Measurements from ENCODE around the gene STOX2.
A peak's percentile ranks its signal among the peaks of the same experiment; 100 is the strongest.
"Not testable (repeated sequence)": the region's sequence is repeated elsewhere in the genome, so short reads cannot be mapped to it uniquely, and the experiment has no call there.

The STOX2 gene

DNA sequence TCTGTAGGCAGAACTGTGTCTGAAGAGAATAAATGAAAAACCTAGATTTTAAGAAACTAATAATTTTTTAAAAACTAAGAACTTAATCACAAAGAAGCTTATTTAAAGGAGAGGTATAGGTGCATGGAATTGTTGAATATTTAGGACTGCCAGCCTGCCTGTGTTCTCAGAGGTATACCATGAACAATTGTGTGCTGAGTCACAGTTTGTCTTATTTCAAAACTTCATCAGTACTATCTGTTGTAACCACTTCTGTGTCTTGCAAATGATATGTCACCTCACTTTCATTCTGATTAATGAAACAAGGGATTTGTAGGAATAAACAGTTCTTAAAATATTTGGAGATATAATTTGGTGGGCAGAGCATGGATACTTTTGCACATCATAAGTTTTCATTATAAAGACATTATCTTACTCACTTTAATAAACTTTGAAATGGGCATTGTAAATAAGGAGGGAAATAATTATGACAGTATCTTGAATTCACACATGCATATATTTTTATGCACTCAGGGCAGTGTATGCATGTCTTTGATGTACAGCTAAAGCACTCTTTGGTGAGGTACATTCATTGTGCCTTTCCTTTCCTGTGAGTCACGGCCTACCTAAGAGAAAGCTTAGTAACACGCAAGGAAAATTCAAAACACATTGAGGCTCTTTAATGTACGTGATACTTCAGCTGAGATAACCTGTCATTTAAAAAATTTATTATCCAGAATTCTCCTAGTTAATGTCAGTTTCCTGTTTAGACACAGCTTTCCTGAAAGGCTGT is 31.7 kb downstream of the STOX2 start:
- DNase-seq (no peak), ATAC-seq (no peak)
- Mint-ChIP-seq H3K27me3 (no peaks in the 10 kb centered on the region), H3K36me3 (ENCODE audit: low read depth) (no peaks in the 10 kb centered on the region), H3K9me3 (no peaks in the 10 kb centered on the region), H3K4me1 (no peaks in the 10 kb centered on the region), H3K4me3 (no peak overlapping the region), H3K27ac (no peak overlapping the region)

DNA sequence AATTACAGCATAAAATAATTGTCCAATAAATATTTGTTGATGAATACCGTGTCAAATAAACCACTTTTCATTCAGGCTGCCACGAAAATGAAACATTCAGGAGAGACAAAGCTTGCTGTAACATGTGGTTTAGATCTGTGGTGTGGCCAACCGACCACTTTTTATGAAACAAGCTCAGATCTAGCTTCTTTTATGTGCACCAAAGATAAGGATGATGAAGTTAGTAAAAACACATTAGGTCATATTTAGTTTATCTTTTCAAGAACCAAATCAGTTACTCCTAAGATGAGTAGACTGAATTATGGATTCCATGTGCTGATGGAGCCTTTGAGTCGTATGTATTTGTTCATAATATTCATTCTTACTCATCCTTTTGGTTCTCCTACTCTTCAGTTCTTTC is 35.8 kb downstream of the STOX2 start:
- no peak for DNase-seq
- Mint-ChIP-seq H3K4me1 (no peaks in the 10 kb centered on the region), H3K9me3 (no peaks in the 10 kb centered on the region), H3K4me3 (no peak overlapping the region), H3K36me3 (ENCODE audit: low read depth) (no peaks in the 10 kb centered on the region), H3K27me3 (peaks cover 3% of the 10 kb centered on the region), H3K27ac (no peak overlapping the region)
- no peak for ATAC-seq

- Mint-ChIP-seq H3K4me3 (no peak overlapping the region), H3K27ac (no peak overlapping the region), H3K36me3 (ENCODE audit: low read depth) (no peaks in the 10 kb centered on the region), H3K9me3 (no peaks in the 10 kb centered on the region), H3K27me3 (peaks cover 3% of the 10 kb centered on the region), H3K4me1 (no peaks in the 10 kb centered on the region)
- ATAC-seq: no peak
- DNase-seq: no peak
Observed at GRCh38 chr4:183941964-183942363, 36.9 kb downstream of the STOX2 start.

DNA sequence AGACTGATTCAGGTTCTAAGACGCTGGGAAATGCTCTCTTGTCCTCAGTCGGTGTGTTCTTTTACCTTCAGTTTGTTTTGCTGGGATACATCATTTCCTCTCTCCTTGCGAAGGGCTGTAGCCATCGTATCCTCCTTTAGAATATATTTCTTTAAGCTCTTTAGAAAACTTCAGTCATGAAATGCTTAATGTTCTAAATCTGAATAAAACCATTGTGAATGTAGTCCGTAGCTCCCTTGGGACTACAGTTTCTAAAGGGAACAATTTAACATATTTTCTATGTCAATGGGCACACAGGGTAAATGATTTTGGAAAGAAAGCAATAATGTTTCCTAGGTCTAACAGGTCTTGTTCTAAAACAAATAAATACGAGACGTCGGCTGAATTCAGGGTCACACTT is 40.6 kb downstream of the STOX2 start:
- H3K27ac Mint-ChIP-seq: no peak overlapping the region
- ATAC-seq (no peak), DNase-seq (no peak)
- no peaks in the 10 kb centered on the region for H3K9me3 Mint-ChIP-seq
- H3K36me3 Mint-ChIP-seq (ENCODE audit: low read depth): no peaks in the 10 kb centered on the region
- no peaks in the 10 kb centered on the region for H3K4me1 Mint-ChIP-seq
- H3K4me3 Mint-ChIP-seq: no peak overlapping the region
- H3K27me3 Mint-ChIP-seq: peaks cover 5% of the 10 kb centered on the region

- Mint-ChIP-seq H3K4me1 (no peaks in the 10 kb centered on the region), H3K4me3 (no peak overlapping the region), H3K27me3 (peaks cover 2% of the 10 kb centered on the region), H3K9me3 (no peaks in the 10 kb centered on the region), H3K36me3 (ENCODE audit: low read depth) (no peaks in the 10 kb centered on the region), H3K27ac (no peak overlapping the region)
- DNase-seq: no peak
- no peak for ATAC-seq
Observed at GRCh38 chr4:183950536-183950935, 45.4 kb downstream of the STOX2 start.

DNA sequence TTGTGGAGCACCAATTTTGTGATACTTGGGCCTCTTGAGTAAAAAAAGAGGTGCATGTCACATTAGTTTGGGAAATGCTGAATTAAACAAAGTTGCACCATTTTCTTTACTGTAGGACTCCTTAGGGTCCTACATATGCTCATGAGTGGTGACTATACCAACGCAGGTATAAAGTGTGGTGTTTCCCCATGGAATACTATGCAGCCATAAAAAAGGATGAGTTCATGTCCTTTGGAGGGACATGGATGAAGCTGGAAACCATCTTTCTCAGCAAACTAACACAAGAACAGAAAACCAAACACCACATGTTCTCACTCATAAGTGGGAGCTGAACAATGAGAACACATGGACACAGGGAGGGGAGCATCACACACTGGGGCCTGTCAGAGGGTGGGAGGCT is 47.5 kb downstream of the STOX2 start:
- not testable (repeated sequence) for H3K27ac Mint-ChIP-seq; H3K9me3 Mint-ChIP-seq; DNase-seq; ATAC-seq; H3K4me3 Mint-ChIP-seq; H3K36me3 Mint-ChIP-seq (ENCODE audit: low read depth); H3K4me1 Mint-ChIP-seq; H3K27me3 Mint-ChIP-seq

GRCh38 chr4:183959319-183960045 is 54.4 kb downstream of the STOX2 start:
- Mint-ChIP-seq H3K9me3 (no peaks in the 10 kb centered on the region), H3K27ac (no peak overlapping the region), H3K4me3 (no peak overlapping the region), H3K36me3 (ENCODE audit: low read depth) (no peaks in the 10 kb centered on the region), H3K27me3 (peaks cover 8% of the 10 kb centered on the region), H3K4me1 (no peaks in the 10 kb centered on the region)
- DNase-seq: no peak
- ATAC-seq: no peak

DNA sequence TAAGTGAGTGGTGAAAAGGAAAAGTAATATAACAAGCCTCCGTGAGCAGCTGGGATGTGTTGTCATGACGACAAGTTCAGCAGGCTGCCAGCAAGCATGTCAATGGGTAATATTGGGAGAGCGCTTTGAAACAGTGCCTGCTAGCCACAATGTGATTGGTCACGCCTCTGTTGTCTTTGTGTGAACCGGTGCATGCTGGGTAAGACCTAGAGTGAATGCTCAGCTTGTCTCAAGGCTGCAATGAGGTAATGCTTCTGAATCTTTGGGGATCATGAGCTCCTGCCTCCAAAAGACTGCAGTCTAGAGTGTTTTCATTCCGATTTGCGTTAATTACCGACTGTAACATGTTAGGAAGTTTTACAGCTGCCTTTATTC is 54.9 kb downstream of the STOX2 start:
- Mint-ChIP-seq H3K4me3 (no peak overlapping the region), H3K4me1 (no peaks in the 10 kb centered on the region), H3K27me3 (peaks cover 8% of the 10 kb centered on the region), H3K36me3 (ENCODE audit: low read depth) (no peaks in the 10 kb centered on the region), H3K9me3 (no peaks in the 10 kb centered on the region), H3K27ac (no peak overlapping the region)
- no peak for ATAC-seq
- DNase-seq: no peak

GRCh38 chr4:183960962-183961541 is 55.9 kb downstream of the STOX2 start:
- DNase-seq (no peak), ATAC-seq (no peak)
- peaks cover 14% of the 10 kb centered on the region for H3K27me3 Mint-ChIP-seq
- H3K36me3 Mint-ChIP-seq (ENCODE audit: low read depth): no peaks in the 10 kb centered on the region
- no peaks in the 10 kb centered on the region for H3K4me1 Mint-ChIP-seq
- H3K4me3 Mint-ChIP-seq: no peak overlapping the region
- no peak overlapping the region for H3K27ac Mint-ChIP-seq
- no peaks in the 10 kb centered on the region for H3K9me3 Mint-ChIP-seq

GRCh38 chr4:183961795-183962194 is 56.7 kb downstream of the STOX2 start:
- no peaks in the 10 kb centered on the region for H3K4me1 Mint-ChIP-seq
- H3K9me3 Mint-ChIP-seq: no peaks in the 10 kb centered on the region
- ATAC-seq: no peak
- H3K4me3 Mint-ChIP-seq: no peak overlapping the region
- H3K27ac Mint-ChIP-seq: no peak overlapping the region
- no peaks in the 10 kb centered on the region for H3K36me3 Mint-ChIP-seq (ENCODE audit: low read depth)
- DNase-seq: no peak
- H3K27me3 Mint-ChIP-seq: peaks cover 17% of the 10 kb centered on the region

- H3K9me3 Mint-ChIP-seq: no peaks in the 10 kb centered on the region
- H3K27me3 Mint-ChIP-seq: peaks cover 21% of the 10 kb centered on the region
- no peak overlapping the region for H3K27ac Mint-ChIP-seq
- ATAC-seq (no peak), DNase-seq (no peak)
- no peak overlapping the region for H3K4me3 Mint-ChIP-seq
- no peaks in the 10 kb centered on the region for H3K36me3 Mint-ChIP-seq (ENCODE audit: low read depth)
- H3K4me1 Mint-ChIP-seq: no peaks in the 10 kb centered on the region
Observed at GRCh38 chr4:183962419-183962818, 57.3 kb downstream of the STOX2 start.

DNA sequence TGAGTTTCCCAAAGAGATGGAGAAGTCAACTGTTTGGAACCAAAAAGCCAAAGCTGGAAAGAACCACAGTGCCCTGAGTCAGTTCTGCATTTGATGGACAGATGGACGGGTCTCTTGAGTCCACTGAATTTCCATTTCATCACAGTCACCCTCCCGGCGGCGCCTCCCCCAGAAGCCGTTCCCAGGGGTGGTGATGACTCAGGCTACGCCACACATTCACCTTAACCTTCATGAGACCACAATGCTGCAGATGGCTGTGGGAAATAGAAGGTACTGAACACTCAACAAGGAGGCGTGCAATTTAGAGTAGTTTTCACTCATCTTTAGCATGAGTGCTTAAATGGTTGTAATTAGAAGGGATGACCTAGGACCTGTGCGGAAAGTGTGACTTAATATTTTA is 61.3 kb downstream of the STOX2 start:
- no peak overlapping the region for H3K4me3 Mint-ChIP-seq
- no peaks in the 10 kb centered on the region for H3K36me3 Mint-ChIP-seq (ENCODE audit: low read depth)
- no peak overlapping the region for H3K27ac Mint-ChIP-seq
- ATAC-seq (no peak), DNase-seq (peak; percentile 4)
- peaks cover 23% of the 10 kb centered on the region for H3K27me3 Mint-ChIP-seq
- H3K4me1 Mint-ChIP-seq: no peaks in the 10 kb centered on the region
- H3K9me3 Mint-ChIP-seq: no peaks in the 10 kb centered on the region

GRCh38 chr4:183967266-183967665 is 62.2 kb downstream of the STOX2 start:
- ATAC-seq (no peak), DNase-seq (no peak)
- H3K27me3 Mint-ChIP-seq: peaks cover 20% of the 10 kb centered on the region
- H3K4me3 Mint-ChIP-seq: no peak overlapping the region
- H3K4me1 Mint-ChIP-seq: no peaks in the 10 kb centered on the region
- no peak overlapping the region for H3K27ac Mint-ChIP-seq
- H3K9me3 Mint-ChIP-seq: no peaks in the 10 kb centered on the region
- H3K36me3 Mint-ChIP-seq (ENCODE audit: low read depth): no peaks in the 10 kb centered on the region

DNA sequence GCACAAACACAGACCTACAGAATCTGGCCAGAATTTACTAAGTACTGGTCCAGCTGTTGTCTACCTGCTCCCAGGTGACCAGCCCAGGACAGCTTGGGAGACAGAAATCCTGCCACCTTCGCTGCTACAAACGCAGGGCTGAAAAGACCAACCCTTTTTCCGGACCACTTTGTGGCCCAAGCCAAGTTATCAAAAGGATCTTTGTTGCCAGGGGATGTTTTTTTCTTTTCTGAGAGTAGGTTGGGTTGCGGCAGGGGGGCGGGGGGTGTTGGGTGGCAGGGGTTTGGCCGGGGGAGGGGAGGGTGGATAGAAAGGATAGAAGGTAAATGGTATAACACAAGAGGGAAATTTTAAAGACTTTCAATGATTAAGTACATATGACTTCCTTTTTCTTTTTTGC is 63.4 kb downstream of the STOX2 start:
- peaks cover 20% of the 10 kb centered on the region for H3K27me3 Mint-ChIP-seq
- DNase-seq: no peak
- ATAC-seq: no peak
- H3K27ac Mint-ChIP-seq: no peak overlapping the region
- H3K9me3 Mint-ChIP-seq: peaks cover 5% of the 10 kb centered on the region
- H3K4me1 Mint-ChIP-seq: no peaks in the 10 kb centered on the region
- no peaks in the 10 kb centered on the region for H3K36me3 Mint-ChIP-seq (ENCODE audit: low read depth)
- H3K4me3 Mint-ChIP-seq: no peak overlapping the region

- H3K27ac Mint-ChIP-seq: no peak overlapping the region
- H3K27me3 Mint-ChIP-seq: peaks cover 20% of the 10 kb centered on the region
- ATAC-seq: no peak
- no peaks in the 10 kb centered on the region for H3K36me3 Mint-ChIP-seq (ENCODE audit: low read depth)
- peaks cover 7% of the 10 kb centered on the region for H3K9me3 Mint-ChIP-seq
- no peak overlapping the region for H3K4me3 Mint-ChIP-seq
- H3K4me1 Mint-ChIP-seq: no peaks in the 10 kb centered on the region
- no peak for DNase-seq
Observed at GRCh38 chr4:183968931-183969330, 63.8 kb downstream of the STOX2 start.

Data from activated naive CD8-positive, alpha-beta T cell treated with anti-CD3 and anti-CD28 coated beads, Interleukin-2, amount 50 U/mL, for 24 hours (primary cell).